Activated naive CD4-positive, alpha-beta T cell treated with anti-CD3 and anti-CD28 coated beads, Interleukin-2, amount 50 U/mL, for 24 hours (primary cell): Measurements from ENCODE around the gene PRKAR1A.
"Not testable (repeated sequence)": the region's sequence is repeated elsewhere in the genome, so short reads cannot be mapped to it uniquely, and the experiment has no call there.

Experiments used
- H3K27ac Mint-ChIP-seq: one replicate; pipeline ENCODE4 v1.8.0; 2021; ENCODE audit warnings: mild to moderate bottlenecking, mixed read lengths
- H3K27me3 Mint-ChIP-seq: one replicate; pipeline ENCODE4 v1.8.0; 2021; ENCODE audit warnings: mixed read lengths
- H3K36me3 Mint-ChIP-seq: one replicate; pipeline ENCODE4 v1.8.0; 2021; ENCODE audit warnings: mixed read lengths
- H3K4me1 Mint-ChIP-seq: one replicate; pipeline ENCODE4 v1.8.0; 2021; ENCODE audit warnings: mixed read lengths
- H3K4me3 Mint-ChIP-seq: one replicate; pipeline ENCODE4 v1.8.0; 2021; ENCODE audit warnings: mild to moderate bottlenecking, mixed read lengths
- H3K9me3 Mint-ChIP-seq: one replicate; pipeline ENCODE4 v1.8.0; 2021; ENCODE audit warnings: mixed read lengths

The PRKAR1A gene

GRCh38 chr17:68499587-68499986 is 12.6 kb upstream of the PRKAR1A start:
- Mint-ChIP-seq H3K4me1 (peaks cover 19% of the 10 kb centered on the region), H3K36me3 (no peaks in the 10 kb centered on the region), H3K27ac (no peak overlapping the region), H3K9me3 (no peaks in the 10 kb centered on the region), H3K27me3 (no peaks in the 10 kb centered on the region), H3K4me3 (no peak overlapping the region)

- peaks cover 19% of the 10 kb centered on the region for H3K4me1 Mint-ChIP-seq
- no peak overlapping the region for H3K27ac Mint-ChIP-seq
- H3K27me3 Mint-ChIP-seq: no peaks in the 10 kb centered on the region
- no peaks in the 10 kb centered on the region for H3K36me3 Mint-ChIP-seq
- H3K9me3 Mint-ChIP-seq: no peaks in the 10 kb centered on the region
- H3K4me3 Mint-ChIP-seq: no peak overlapping the region
Measured at GRCh38 chr17:68501074-68501473, 11.2 kb upstream of the PRKAR1A start.

- no peaks in the 10 kb centered on the region for H3K9me3 Mint-ChIP-seq
- H3K27ac Mint-ChIP-seq: peak overlapping the region; percentile 65
- H3K4me3 Mint-ChIP-seq: no peak overlapping the region
- peaks cover 15% of the 10 kb centered on the region for H3K4me1 Mint-ChIP-seq
- H3K27me3 Mint-ChIP-seq: no peaks in the 10 kb centered on the region
- no peaks in the 10 kb centered on the region for H3K36me3 Mint-ChIP-seq
Measured at GRCh38 chr17:68505951-68506350, 6.3 kb upstream of the PRKAR1A start.

GRCh38 chr17:68507576-68507975 is 4.7 kb upstream of the PRKAR1A start:
- Mint-ChIP-seq H3K4me1 (peaks cover 19% of the 10 kb centered on the region), H3K9me3 (no peaks in the 10 kb centered on the region), H3K27ac (no peak overlapping the region), H3K36me3 (no peaks in the 10 kb centered on the region), H3K27me3 (no peaks in the 10 kb centered on the region), H3K4me3 (no peak overlapping the region)

- H3K27ac Mint-ChIP-seq: no peak overlapping the region
- peaks cover 32% of the 10 kb centered on the region for H3K4me1 Mint-ChIP-seq
- no peaks in the 10 kb centered on the region for H3K27me3 Mint-ChIP-seq
- H3K36me3 Mint-ChIP-seq: no peaks in the 10 kb centered on the region
- no peak overlapping the region for H3K4me3 Mint-ChIP-seq
- H3K9me3 Mint-ChIP-seq: no peaks in the 10 kb centered on the region
Measured at GRCh38 chr17:68509141-68510057, 2.8 kb upstream of the PRKAR1A start.

- Mint-ChIP-seq H3K4me3 (peak overlapping the region; percentile 81), H3K36me3 (peaks cover 6% of the 10 kb centered on the region), H3K9me3 (no peaks in the 10 kb centered on the region), H3K27me3 (no peaks in the 10 kb centered on the region), H3K27ac (peak overlapping the region; percentile 79), H3K4me1 (peaks cover 49% of the 10 kb centered on the region)
Measured at GRCh38 chr17:68511254-68511670, 968 bp upstream of the PRKAR1A start.

GRCh38 chr17:68511671-68512246 is 471 bp upstream of the PRKAR1A start:
- peak overlapping the region; percentile 99 for H3K4me3 Mint-ChIP-seq
- no peaks in the 10 kb centered on the region for H3K27me3 Mint-ChIP-seq
- H3K36me3 Mint-ChIP-seq: peaks cover 9% of the 10 kb centered on the region
- H3K27ac Mint-ChIP-seq: peak overlapping the region; percentile 98
- H3K9me3 Mint-ChIP-seq: no peaks in the 10 kb centered on the region
- peaks cover 53% of the 10 kb centered on the region for H3K4me1 Mint-ChIP-seq

GRCh38 chr17:68512960-68513474 is 787 bp downstream of the PRKAR1A start:
- Mint-ChIP-seq H3K27ac (peak overlapping the region; percentile 98), H3K9me3 (no peaks in the 10 kb centered on the region), H3K36me3 (peaks cover 18% of the 10 kb centered on the region), H3K27me3 (no peaks in the 10 kb centered on the region), H3K4me1 (peaks cover 59% of the 10 kb centered on the region), H3K4me3 (peak overlapping the region; percentile 96)

GRCh38 chr17:68513932-68514331 is 1.7 kb downstream of the PRKAR1A start:
- Mint-ChIP-seq H3K27ac (peak overlapping the region; percentile 98), H3K4me1 (peaks cover 63% of the 10 kb centered on the region), H3K9me3 (no peaks in the 10 kb centered on the region), H3K27me3 (no peaks in the 10 kb centered on the region), H3K4me3 (peak overlapping the region; percentile 96), H3K36me3 (peaks cover 22% of the 10 kb centered on the region)

- Mint-ChIP-seq H3K9me3 (no peaks in the 10 kb centered on the region), H3K4me3 (peak overlapping the region; percentile 96), H3K4me1 (peaks cover 71% of the 10 kb centered on the region), H3K27me3 (no peaks in the 10 kb centered on the region), H3K27ac (peak overlapping the region; percentile 12), H3K36me3 (peaks cover 25% of the 10 kb centered on the region)
Measured at GRCh38 chr17:68514831-68515635, 2.8 kb downstream of the PRKAR1A start.

- H3K36me3 Mint-ChIP-seq: peaks cover 27% of the 10 kb centered on the region
- H3K9me3 Mint-ChIP-seq: no peaks in the 10 kb centered on the region
- H3K4me1 Mint-ChIP-seq: peaks cover 67% of the 10 kb centered on the region
- H3K4me3 Mint-ChIP-seq: peak overlapping the region; percentile 67
- H3K27ac Mint-ChIP-seq: peak overlapping the region; percentile 73
- no peaks in the 10 kb centered on the region for H3K27me3 Mint-ChIP-seq
Measured at GRCh38 chr17:68516732-68517131, 4.5 kb downstream of the PRKAR1A start.

- H3K9me3 Mint-ChIP-seq, H3K27ac Mint-ChIP-seq, H3K27me3 Mint-ChIP-seq, H3K4me3 Mint-ChIP-seq: not testable (repeated sequence)
- peaks cover 73% of the 10 kb centered on the region for H3K4me1 Mint-ChIP-seq
- H3K36me3 Mint-ChIP-seq: peaks cover 32% of the 10 kb centered on the region
Measured at GRCh38 chr17:68517605-68518004, 5.4 kb downstream of the PRKAR1A start.

- no peak overlapping the region for H3K27ac Mint-ChIP-seq
- H3K4me1 Mint-ChIP-seq: peaks cover 75% of the 10 kb centered on the region
- H3K9me3 Mint-ChIP-seq: no peaks in the 10 kb centered on the region
- peaks cover 33% of the 10 kb centered on the region for H3K36me3 Mint-ChIP-seq
- H3K4me3 Mint-ChIP-seq: no peak overlapping the region
- H3K27me3 Mint-ChIP-seq: no peaks in the 10 kb centered on the region
Measured at GRCh38 chr17:68518063-68518815, 6.0 kb downstream of the PRKAR1A start.

- Mint-ChIP-seq H3K4me1 (peaks cover 67% of the 10 kb centered on the region), H3K36me3 (peaks cover 39% of the 10 kb centered on the region)
- not testable (repeated sequence) for H3K27ac Mint-ChIP-seq, H3K9me3 Mint-ChIP-seq, H3K4me3 Mint-ChIP-seq, H3K27me3 Mint-ChIP-seq
Measured at GRCh38 chr17:68519051-68519450, 6.8 kb downstream of the PRKAR1A start.

- Mint-ChIP-seq H3K27me3 (no peaks in the 10 kb centered on the region), H3K4me3 (no peak overlapping the region), H3K36me3 (peaks cover 41% of the 10 kb centered on the region), H3K9me3 (no peaks in the 10 kb centered on the region), H3K27ac (no peak overlapping the region), H3K4me1 (peaks cover 58% of the 10 kb centered on the region)
Measured at GRCh38 chr17:68519911-68520310, 7.7 kb downstream of the PRKAR1A start.
